ENCODE measurements around the gene TAGAP. TPM values are rescaled to one million over a fixed set of nuclear protein-coding genes. Genes with fewer than 3 reads are reported as not detected.

The TAGAP gene
- total and polyA plus RNA-seq, 2 experiments from 2014 or later = not detected

DNA sequence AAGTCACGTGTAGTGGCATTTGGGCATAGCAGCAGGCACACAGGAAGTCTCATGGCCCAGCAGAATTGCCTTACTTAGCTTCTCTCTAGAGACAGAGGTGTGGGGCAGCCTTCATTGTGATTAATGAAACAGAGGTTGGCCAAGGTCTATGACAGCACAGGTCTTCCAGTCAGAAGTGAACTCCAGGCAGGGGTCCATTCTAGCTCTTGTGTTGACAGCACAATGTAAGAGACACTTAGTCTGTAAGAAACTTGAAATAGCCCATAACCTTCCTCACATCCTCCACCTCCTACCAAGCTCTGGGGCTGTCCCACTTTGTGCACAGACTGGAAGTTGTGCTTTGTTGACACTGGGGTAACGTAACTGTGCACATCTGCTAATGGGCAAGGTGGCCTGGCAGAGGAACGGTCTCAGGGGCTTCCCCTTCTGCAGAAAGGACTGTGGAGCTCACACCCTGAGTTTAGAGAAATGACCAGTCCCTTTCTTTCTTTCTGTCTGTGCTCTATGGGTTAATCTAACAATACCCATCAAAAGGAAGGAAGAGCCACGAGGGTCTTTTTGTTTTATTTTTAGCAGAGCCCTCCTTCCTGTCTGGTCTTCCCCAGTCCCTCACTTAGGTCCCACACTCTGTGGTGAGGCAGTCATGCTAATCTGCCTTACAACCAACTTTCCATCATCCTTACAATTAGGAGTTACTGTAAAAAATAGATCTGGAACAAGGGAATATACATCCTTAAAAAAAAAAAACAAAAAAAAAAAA is 35.6 kb upstream of the TAGAP start:
- Histone ChIP-seq H3K4me3 (no peak overlapping the region), H3K4me1 (ENCODE audit: insufficient read depth) (peaks cover 12% of the 10 kb centered on the region), H3K79me2 (ENCODE audit: insufficient read depth) (no peaks in the 10 kb centered on the region), H3K27me3 (replicated peaks; ENCODE audit: insufficient read depth) (no peaks in the 10 kb centered on the region; the same call in 1 of the 2 replicates), H3K9me2 (ENCODE audit: insufficient read depth) (no peaks in the 10 kb centered on the region; the same call in 1 of the 2 replicates), H3K9ac (no peak overlapping the region), H3K9me3 (ENCODE audit: low read depth) (no peaks in the 10 kb centered on the region), H4K20me1 (ENCODE audit: insufficient read depth) (no peaks in the 10 kb centered on the region), H3F3A (ENCODE audit: insufficient read depth) (no peaks in the 10 kb centered on the region), H3K4me2 (ENCODE audit: unreplicated experiment) (no peak overlapping the region), H2AFZ (no peak overlapping the region), H3K27ac (no peak overlapping the region), H3K36me3 (ENCODE audit: low read depth) (no peaks in the 10 kb centered on the region)
- in situ Hi-C loops (cut with MboI) = no loop called here
- TF ChIP-seq EZH2phosphoT487 (IDR thresholded peaks at IDR 0.05; ENCODE audit: insufficient read depth, low read depth) = no peak
- no peak for TF ChIP-seq EZH2 (IDR thresholded peaks at IDR 0.05; ENCODE audit: insufficient read depth, poor library complexity, severe bottlenecking)
- DNase-seq = no peak
- 36 to 37% methylated on average over 4 of the region's 4 CpGs for WGBS, 2 experiments (ENCODE audit: low coverage in 1 of 2, low lambda C conversion rate in 2 of 2, missing lambda C conversion rate in 2 of 2)

DNA sequence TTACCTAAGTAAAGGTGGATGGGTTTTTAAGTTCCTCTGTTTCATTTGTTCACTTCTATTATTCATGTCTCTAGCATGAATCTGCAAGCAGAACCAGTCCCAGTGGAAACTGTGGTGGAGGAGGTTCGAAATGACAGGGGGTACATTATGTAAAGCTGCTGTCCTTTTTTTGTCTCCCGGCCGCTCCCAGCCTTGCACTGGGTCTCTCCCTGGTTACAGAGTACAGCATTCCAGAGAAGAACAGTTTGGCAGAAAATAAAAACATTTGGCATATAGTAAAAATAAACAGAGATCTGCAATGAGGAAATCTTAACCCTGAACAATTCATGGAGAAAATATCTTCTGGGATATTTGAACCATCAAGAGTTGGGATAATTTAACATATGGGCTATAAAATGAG is 34.6 kb upstream of the TAGAP start:
- H3K9ac ChIP-seq = no peak overlapping the region
- H3K4me2 ChIP-seq (ENCODE audit: unreplicated experiment) = no peak overlapping the region
- no peak overlapping the region for H3K27ac ChIP-seq

DNA sequence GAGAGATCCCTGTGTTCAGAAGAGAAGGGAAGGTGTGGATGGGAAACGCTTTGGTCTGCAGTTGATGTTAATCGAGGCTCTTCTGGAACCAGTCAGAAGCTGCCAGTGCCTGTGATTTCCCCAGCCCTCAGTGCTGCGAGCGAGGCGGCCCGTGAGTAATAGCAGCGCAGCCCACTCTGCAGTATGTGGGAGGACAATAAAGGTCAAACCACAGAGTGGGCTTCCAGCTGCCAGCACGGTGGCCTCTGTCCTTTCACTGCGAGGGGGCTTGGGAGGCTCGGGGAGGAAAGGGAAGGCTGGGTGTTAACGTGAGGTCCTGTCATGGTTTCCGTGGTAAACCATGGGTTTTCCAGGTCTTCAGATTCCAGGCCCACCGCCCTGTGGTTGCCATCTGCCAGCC is 32.3 kb upstream of the TAGAP start:
- in situ Hi-C loops (cut with MboI) = no loop called here
- no peaks in the 10 kb centered on the region for H3K4me1 ChIP-seq (ENCODE audit: insufficient read depth)
- 64 to 68% methylated on average over 13 of the region's 13 CpGs for WGBS, 2 experiments (ENCODE audit: low coverage in 1 of 2, low lambda C conversion rate in 2 of 2, missing lambda C conversion rate in 2 of 2)

More for the DNA sequence above, 34.6 kb upstream of the TAGAP start:
- no peak for DNase-seq
- H3K79me2 ChIP-seq (ENCODE audit: insufficient read depth) = no peaks in the 10 kb centered on the region
- H3F3A ChIP-seq (ENCODE audit: insufficient read depth) = no peaks in the 10 kb centered on the region
- WGBS, 2 experiments (ENCODE audit: low coverage in 1 of 2, low lambda C conversion rate in 2 of 2, missing lambda C conversion rate in 2 of 2) = 3 to 18% methylated on average over 3 of the region's 3 CpGs
- H3K36me3 ChIP-seq (ENCODE audit: low read depth) = no peaks in the 10 kb centered on the region
- H3K4me1 ChIP-seq (ENCODE audit: insufficient read depth) = peaks cover 3% of the 10 kb centered on the region; the same call in 1 of the 2 replicates
- in situ Hi-C loops (cut with MboI) = no loop called here
- H3K27me3 ChIP-seq (replicated peaks; ENCODE audit: insufficient read depth) = no peaks in the 10 kb centered on the region; the same call in 1 of the 2 replicates
- no peaks in the 10 kb centered on the region for H3K9me2 ChIP-seq (ENCODE audit: insufficient read depth)
- no peaks in the 10 kb centered on the region for H4K20me1 ChIP-seq (ENCODE audit: insufficient read depth)
- H3K9me3 ChIP-seq (ENCODE audit: low read depth) = no peaks in the 10 kb centered on the region
- H2AFZ ChIP-seq = no peak overlapping the region
- TF ChIP-seq EZH2 (IDR thresholded peaks at IDR 0.05; ENCODE audit: insufficient read depth, poor library complexity, severe bottlenecking) = no peak
- no peak for TF ChIP-seq EZH2phosphoT487 (IDR thresholded peaks at IDR 0.05; ENCODE audit: insufficient read depth, low read depth)
- H3K4me3 ChIP-seq = no peak overlapping the region

DNA sequence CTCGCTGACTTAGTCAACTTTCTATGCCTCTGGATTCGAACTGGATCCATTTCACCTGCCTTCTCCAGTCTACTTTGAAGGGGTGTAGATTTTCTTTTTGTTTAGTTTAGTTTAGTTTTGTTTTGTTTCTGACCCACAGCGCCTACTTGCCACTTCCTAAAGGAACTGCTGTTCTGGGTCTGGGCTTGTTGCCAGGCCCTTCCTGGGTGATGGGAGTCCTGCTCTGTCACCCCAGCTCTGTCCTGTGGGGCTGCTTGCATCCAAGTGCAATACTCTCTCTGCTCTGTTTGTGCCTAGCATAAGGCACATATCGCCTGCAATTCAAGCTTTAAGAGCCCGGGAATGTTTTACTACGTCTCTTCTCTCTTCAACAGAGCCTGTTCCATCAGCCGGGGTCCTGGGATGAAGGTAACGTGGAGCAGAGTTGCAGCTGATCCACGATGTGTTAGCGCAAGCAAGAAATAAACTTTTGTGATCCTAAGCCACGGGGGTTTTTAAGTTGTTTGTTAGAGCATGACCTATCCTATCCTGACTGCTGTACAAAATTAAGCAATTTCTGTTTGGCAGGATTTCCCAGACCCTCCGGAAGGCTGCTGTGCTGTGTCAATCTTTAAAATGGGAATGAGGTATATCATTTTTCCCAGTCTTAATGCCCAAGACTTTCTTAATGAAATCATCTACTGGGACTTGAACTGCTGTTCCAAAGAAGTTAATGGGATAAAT is 30.9 kb upstream of the TAGAP start:
- H3K4me1 ChIP-seq (ENCODE audit: insufficient read depth) = no peaks in the 10 kb centered on the region
- no peak overlapping the region for H3K9ac ChIP-seq
- no peak overlapping the region for H2AFZ ChIP-seq
- H3K4me2 ChIP-seq (ENCODE audit: unreplicated experiment) = no peak overlapping the region
- H3K27ac ChIP-seq = no peak overlapping the region
- H3K27me3 ChIP-seq (replicated peaks; ENCODE audit: insufficient read depth) = peaks cover 18% of the 10 kb centered on the region; the same call in 1 of the 2 replicates
- in situ Hi-C loops (cut with MboI) = no loop called here
- DNase-seq = no peak
- H3K9me3 ChIP-seq (ENCODE audit: low read depth) = no peaks in the 10 kb centered on the region
- TF ChIP-seq EZH2phosphoT487 (IDR thresholded peaks at IDR 0.05; ENCODE audit: insufficient read depth, low read depth) (no peak), EZH2 (IDR thresholded peaks at IDR 0.05; ENCODE audit: insufficient read depth, poor library complexity, severe bottlenecking) (no peak)
- no peaks in the 10 kb centered on the region for H3K9me2 ChIP-seq (ENCODE audit: insufficient read depth)
- WGBS, 2 experiments (ENCODE audit: low coverage in 1 of 2, low lambda C conversion rate in 2 of 2, missing lambda C conversion rate in 2 of 2) = 54 to 60% methylated on average over 12 of the region's 12 CpGs
- no peaks in the 10 kb centered on the region for H4K20me1 ChIP-seq (ENCODE audit: insufficient read depth)
- H3F3A ChIP-seq (ENCODE audit: insufficient read depth) = no peaks in the 10 kb centered on the region
- H3K79me2 ChIP-seq (ENCODE audit: insufficient read depth) = no peaks in the 10 kb centered on the region
- H3K36me3 ChIP-seq (ENCODE audit: low read depth) = no peaks in the 10 kb centered on the region
- no peak overlapping the region for H3K4me3 ChIP-seq

More for the DNA sequence above, 32.3 kb upstream of the TAGAP start:
- H2AFZ ChIP-seq = no peak overlapping the region
- H3K27ac ChIP-seq = no peak overlapping the region
- H4K20me1 ChIP-seq (ENCODE audit: insufficient read depth) = no peaks in the 10 kb centered on the region
- no peaks in the 10 kb centered on the region for H3K79me2 ChIP-seq (ENCODE audit: insufficient read depth)
- no peak for DNase-seq
- H3K4me2 ChIP-seq (ENCODE audit: unreplicated experiment) = no peak overlapping the region
- peaks cover 16% of the 10 kb centered on the region; the same call in 1 of the 2 replicates for H3K27me3 ChIP-seq (replicated peaks; ENCODE audit: insufficient read depth)
- no peaks in the 10 kb centered on the region for H3K9me3 ChIP-seq (ENCODE audit: low read depth)
- H3K9ac ChIP-seq = no peak overlapping the region
- no peaks in the 10 kb centered on the region for H3K36me3 ChIP-seq (ENCODE audit: low read depth)
- no peaks in the 10 kb centered on the region for H3K9me2 ChIP-seq (ENCODE audit: insufficient read depth)
- TF ChIP-seq EZH2phosphoT487 (IDR thresholded peaks at IDR 0.05; ENCODE audit: insufficient read depth, low read depth) (no peak), EZH2 (IDR thresholded peaks at IDR 0.05; ENCODE audit: insufficient read depth, poor library complexity, severe bottlenecking) (no peak)
- H3K4me3 ChIP-seq = no peak overlapping the region
- no peaks in the 10 kb centered on the region for H3F3A ChIP-seq (ENCODE audit: insufficient read depth)

All from GM23248 (cell line).